GM12873 (cell line): ENCODE measurements around the gene PPP2R5B.
A peak's percentile ranks its signal among the peaks of the same experiment; 100 is the strongest.

Experiments
- TF ChIP-seq, protein P1 (sequence below): IDR thresholded peaks from 2 replicates; pipeline ENCODE4 v1.5.1; 2012; ENCODE audit warnings: low read depth, mild to moderate bottlenecking, moderate library complexity, low read length, control low read depth; ENCODE audit not compliant: insufficient read depth; ENCODE audit errors: missing control alignments

PPP2R5B gene

DNA sequence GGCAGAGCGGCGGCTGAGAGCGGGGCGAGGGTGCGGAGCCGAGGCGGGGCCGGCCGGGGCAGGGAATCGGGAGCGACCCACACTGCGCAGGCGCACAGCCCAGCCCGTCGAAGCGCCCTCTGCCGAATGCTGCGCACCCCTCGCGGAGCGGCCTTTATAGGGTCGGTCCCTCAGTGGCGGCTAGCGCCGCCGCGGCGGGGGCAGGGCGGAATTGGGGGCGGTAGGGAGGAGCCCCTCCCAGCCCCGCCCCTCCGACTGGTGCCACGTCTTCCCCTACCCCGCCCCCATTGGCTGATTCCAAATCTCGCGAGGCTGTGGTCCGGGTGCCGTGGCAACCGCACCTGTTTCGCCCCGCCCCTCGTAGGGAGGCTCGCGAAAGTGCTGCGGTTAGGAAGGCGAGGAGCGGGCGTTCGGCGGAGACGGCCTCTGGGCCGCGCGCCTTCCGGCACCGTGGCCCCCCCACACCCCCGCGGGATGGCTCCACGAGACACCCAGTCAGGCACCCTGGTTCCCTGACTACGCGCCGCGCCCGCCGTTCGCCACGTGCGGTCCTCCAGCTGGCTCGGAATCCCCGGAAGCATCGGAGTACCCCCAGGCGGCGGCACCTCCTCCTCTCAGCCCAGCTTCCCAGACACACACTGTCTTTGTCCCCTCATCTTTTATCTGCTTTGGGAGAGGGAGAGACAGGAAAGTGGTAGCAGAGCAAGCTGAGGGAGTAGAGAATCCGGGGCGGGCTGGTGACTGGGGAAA is 45.8 kb upstream of the PPP2R5B start, which contains the start of gene EHD1:
Gene EHD1, minus strand, starts transcription at position 128 of the 750 bp plus-strand sequence. CDS start 157 bp downstream, outside the sequence.
- TF ChIP-seq, protein P1, sequence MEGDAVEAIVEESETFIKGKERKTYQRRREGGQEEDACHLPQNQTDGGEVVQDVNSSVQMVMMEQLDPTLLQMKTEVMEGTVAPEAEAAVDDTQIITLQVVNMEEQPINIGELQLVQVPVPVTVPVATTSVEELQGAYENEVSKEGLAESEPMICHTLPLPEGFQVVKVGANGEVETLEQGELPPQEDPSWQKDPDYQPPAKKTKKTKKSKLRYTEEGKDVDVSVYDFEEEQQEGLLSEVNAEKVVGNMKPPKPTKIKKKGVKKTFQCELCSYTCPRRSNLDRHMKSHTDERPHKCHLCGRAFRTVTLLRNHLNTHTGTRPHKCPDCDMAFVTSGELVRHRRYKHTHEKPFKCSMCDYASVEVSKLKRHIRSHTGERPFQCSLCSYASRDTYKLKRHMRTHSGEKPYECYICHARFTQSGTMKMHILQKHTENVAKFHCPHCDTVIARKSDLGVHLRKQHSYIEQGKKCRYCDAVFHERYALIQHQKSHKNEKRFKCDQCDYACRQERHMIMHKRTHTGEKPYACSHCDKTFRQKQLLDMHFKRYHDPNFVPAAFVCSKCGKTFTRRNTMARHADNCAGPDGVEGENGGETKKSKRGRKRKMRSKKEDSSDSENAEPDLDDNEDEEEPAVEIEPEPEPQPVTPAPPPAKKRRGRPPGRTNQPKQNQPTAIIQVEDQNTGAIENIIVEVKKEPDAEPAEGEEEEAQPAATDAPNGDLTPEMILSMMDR: peak; percentile 60

DNA sequence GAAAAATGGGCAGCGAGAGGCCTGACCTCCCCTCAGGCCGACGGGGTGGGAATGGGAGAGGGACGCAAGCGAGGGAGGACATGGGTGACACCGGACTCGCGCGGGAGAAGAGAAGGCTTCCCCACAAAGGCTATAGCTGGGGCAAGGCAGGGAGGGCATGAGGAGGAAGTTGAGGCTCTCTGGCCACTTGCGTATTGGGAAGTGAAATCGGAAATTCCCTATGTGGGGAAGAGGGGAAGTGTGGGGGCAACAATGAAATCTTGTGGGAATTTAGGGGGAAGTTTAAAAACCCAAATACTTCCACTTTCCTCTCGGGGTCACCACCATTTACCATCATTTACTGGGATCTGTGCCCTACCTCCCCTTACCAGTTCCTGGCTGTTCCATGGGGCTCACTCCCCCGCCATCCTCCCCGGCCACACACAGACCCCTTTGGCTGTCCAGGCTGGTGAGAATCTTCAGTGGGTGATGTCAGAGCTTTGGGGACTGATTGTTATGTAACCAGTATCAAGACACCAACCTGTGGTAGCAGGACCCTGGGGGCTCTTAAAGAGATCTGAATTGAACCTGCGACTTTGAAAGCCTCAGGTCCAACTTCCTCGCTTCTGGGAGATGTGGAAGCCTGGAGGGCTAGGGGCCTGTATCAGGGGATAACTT is 45.1 kb upstream of the PPP2R5B start:
- TF ChIP-seq, protein P1: no peak

DNA sequence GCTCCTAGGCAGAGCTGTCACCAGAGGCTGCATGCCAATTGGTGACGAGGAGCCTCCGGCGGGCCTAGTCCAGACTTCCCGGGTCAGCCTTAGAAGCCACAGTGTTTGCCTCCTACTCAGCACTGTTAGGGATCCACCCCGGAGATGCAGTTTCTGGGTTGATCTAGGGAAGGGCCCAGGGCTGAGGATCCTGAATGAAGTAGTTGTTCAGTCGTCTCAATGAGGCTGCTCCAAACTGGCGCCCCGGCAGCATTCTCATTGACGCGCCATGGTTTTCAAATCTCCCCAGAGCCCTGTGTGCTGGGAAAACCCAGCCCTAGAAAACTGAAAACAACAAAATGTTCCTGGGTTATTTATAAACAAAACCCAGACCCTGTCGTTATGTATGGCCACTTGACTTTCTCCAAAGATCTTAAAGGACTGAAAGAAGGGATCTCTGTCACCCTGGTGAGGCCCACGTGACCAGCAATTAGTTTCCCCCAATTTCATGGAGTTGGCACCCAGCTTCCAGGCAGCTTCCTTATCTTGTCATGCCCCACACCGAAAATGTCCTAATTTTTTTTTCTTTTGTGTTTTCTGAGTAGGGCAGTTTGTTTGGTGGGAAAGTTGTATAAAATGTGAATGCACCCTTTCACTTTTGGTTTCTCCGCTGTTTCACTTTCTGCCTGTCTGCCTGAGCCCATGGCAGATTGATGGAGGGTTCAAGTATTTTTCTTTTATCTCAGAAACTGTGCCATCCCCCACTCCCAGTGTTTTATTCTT is 44.1 kb upstream of the PPP2R5B start:
- TF ChIP-seq, protein P1: no peak

DNA sequence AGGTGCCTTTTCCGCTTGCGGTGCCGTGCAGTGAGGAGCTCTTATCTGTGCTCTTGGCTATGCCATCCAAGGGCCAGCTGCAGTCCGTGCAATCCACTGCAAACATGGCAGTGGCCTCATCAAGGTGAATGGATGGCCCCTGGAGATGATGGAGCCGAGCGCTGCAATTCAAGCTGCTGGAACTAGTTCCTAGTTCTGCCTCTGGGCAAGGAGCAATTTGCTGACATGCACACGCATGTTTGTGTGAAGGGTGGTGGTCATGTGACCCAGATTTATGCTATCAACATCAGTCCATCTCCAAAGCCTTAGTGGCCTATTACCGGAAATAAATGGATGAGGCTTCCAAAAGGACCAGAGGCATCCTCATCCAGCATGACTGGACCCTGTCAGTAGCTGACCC is 43.0 kb upstream of the PPP2R5B start:
- TF ChIP-seq, protein P1: no peak

DNA sequence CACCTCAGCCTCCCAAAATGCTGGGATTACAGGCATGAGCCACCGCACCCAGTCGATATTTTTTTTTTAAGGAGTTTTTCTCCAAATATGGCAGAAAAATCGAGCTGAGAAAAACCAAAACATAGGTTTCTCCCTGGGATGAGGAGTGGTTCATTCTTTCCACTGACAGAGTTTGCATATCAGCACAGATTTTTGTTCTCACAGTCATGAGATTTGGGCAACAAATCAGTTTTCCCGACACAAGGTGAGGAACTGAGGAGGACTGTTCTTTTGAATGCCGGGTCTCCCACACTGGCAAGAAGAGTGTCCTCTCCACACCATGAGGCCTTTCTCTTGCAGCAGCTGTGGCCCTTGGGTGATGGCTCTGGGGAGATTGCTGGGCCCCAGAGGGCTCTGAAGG is 42.2 kb upstream of the PPP2R5B start:
- TF ChIP-seq, protein P1: no peak

DNA sequence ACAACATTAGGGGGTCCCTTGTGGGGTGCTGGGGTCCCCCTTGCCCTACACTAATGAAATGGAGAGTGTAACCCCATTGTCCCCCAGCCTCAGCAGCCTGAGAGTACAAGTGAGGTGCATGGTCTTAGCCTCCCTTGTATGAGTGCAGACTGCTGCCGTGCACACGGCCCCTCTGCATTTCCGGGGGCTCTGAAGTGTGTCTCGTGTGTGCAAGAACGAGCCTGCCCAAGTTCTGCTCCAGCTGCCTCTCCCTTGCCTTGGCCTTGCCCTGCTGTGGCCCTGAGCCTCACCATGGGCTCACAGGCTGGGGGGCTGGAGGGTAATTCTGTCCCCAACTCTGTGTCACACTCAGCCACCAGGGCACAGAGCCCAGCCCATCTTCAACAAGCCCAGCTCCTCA is 40.9 kb upstream of the PPP2R5B start:
- TF ChIP-seq, protein P1: no peak

DNA sequence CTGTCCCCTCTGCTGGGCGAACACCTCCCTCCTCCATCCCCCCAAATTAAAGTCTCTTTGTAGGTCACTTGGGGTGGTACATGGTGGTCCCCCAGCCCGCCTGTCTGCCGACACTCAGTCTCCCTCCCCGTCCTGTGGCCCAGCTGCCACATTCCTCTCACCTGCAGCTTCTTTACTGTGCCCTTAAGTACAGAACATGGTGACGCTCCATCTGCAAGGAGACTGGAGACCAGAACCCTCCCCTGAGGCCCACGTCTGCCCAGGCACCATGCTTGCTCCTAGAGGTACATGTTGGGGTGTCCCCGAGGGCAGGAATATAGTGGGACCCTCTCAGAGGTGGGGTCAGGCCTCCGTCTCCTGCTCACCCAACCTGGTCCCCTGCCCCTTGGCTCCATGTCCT is 40.5 kb upstream of the PPP2R5B start:
- TF ChIP-seq, protein P1: no peak
